Fibroblast of skin of abdomen (primary cell): ENCODE measurements around the gene KERA. TPM values are rescaled to one million over a fixed set of nuclear protein-coding genes. Genes with fewer than 3 reads are reported as not detected.
"Not testable (repeated sequence)": the region's sequence is repeated elsewhere in the genome, so short reads cannot be mapped to it uniquely, and the experiment has no call there.

Experiments
- DNase-seq: peaks from one replicate; pipeline ENCODE4 v3.0.0-alpha.2; 2013
- polyA plus RNA-seq, 2 experiments: library from polyadenylated mRNA; unstranded; fragments of 120-200 nt; gene quantifications; one replicate each; pipeline ENCODE4 v1.2.1, GENCODE V29; 2013; ENCODE audit not compliant: insufficient read length in 2 of 2

Gene KERA
- polyA plus RNA-seq (2013, experiment 1 of 2; ENCODE audit: insufficient read length), result not detected
- polyA plus RNA-seq (2013, experiment 2 of 2; ENCODE audit: insufficient read length), result 0.17 TPM

- DNase-seq, result no peak
Measured at GRCh38 chr12:91057368-91058165, at the start of gene KERA. KERA (minus strand) TSS chr12:91058024; CDS start chr12:91056281, 1,743 bp downstream.

- DNase-seq, result peak; percentile 30
Measured at GRCh38 chr12:91106283-91106682, 48.5 kb upstream of the KERA start.

GRCh38 chr12:91105807-91106206 is 48.0 kb upstream of the KERA start:
- peak; percentile 83 for DNase-seq

- no peak for DNase-seq
Measured at GRCh38 chr12:91104812-91105466, 47.1 kb upstream of the KERA start.

- DNase-seq, result no peak
Measured at GRCh38 chr12:91103624-91104023, 45.8 kb upstream of the KERA start.

GRCh38 chr12:91103101-91103500 is 45.3 kb upstream of the KERA start:
- no peak for DNase-seq

GRCh38 chr12:91100906-91101305 is 43.1 kb upstream of the KERA start:
- peak; percentile 77 for DNase-seq

- no peak for DNase-seq
Measured at GRCh38 chr12:91099836-91100235, 42.0 kb upstream of the KERA start.

- no peak for DNase-seq
Measured at GRCh38 chr12:91099341-91099740, 41.5 kb upstream of the KERA start.

- DNase-seq, result peak; percentile 96
Measured at GRCh38 chr12:91098941-91099340, 41.1 kb upstream of the KERA start.

GRCh38 chr12:91098461-91098860 is 40.6 kb upstream of the KERA start:
- no peak for DNase-seq

- DNase-seq, result no peak
Measured at GRCh38 chr12:91094957-91095356, 37.1 kb upstream of the KERA start.

- no peak for DNase-seq
Measured at GRCh38 chr12:91094032-91094662, 36.3 kb upstream of the KERA start.

GRCh38 chr12:91093341-91093740 is 35.5 kb upstream of the KERA start:
- no peak for DNase-seq

GRCh38 chr12:91091916-91092715 is 34.3 kb upstream of the KERA start:
- DNase-seq, result no peak

- not testable (repeated sequence) for DNase-seq
Measured at GRCh38 chr12:91089953-91090352, 32.1 kb upstream of the KERA start.

- DNase-seq, result no peak
Measured at GRCh38 chr12:91080041-91080440, 22.2 kb upstream of the KERA start.

- DNase-seq, result no peak
Measured at GRCh38 chr12:91078501-91078900, 20.7 kb upstream of the KERA start.

GRCh38 chr12:91077228-91077954 is 19.6 kb upstream of the KERA start:
- no peak for DNase-seq

GRCh38 chr12:91074851-91075250 is 17.0 kb upstream of the KERA start:
- DNase-seq, result no peak

GRCh38 chr12:91074154-91074709 is 16.4 kb upstream of the KERA start:
- no peak for DNase-seq

GRCh38 chr12:91073426-91073825 is 15.6 kb upstream of the KERA start:
- DNase-seq, result no peak
